ENCODE measurements around the gene IGFBP7.

The IGFBP7 gene

GRCh38 chr4:57099363-57099762, 10.8 kb downstream of the IGFBP7 start:
- TF ChIP-seq Cebpa-rat (IDR thresholded peaks at IDR 0.05), result no peak
- H3K9me3 ChIP-seq, result no peaks in the 10 kb centered on the region
- no peaks in the 10 kb centered on the region for H3K27me3 ChIP-seq
- no peak overlapping the region for H3K4me3 ChIP-seq
- H3K36me3 ChIP-seq, result peaks cover 60% of the 10 kb centered on the region
- H3K4me2 ChIP-seq, result no peak overlapping the region
- H3K9ac ChIP-seq, result no peak overlapping the region
- H4K20me1 ChIP-seq, result peaks cover 100% of the 10 kb centered on the region
- H3K27ac ChIP-seq, result no peak overlapping the region
- peaks cover 27% of the 10 kb centered on the region for H3K4me1 ChIP-seq

- H4K20me1 ChIP-seq, result peaks cover 100% of the 10 kb centered on the region
- no peak overlapping the region for H3K4me3 ChIP-seq
- H3K27ac ChIP-seq, result no peak overlapping the region; the same call in 1 of the 2 replicates
- no peak for TF ChIP-seq Cebpa-rat (IDR thresholded peaks at IDR 0.05)
- peaks cover 61% of the 10 kb centered on the region for H3K36me3 ChIP-seq
- H3K4me1 ChIP-seq, result peaks cover 23% of the 10 kb centered on the region
- no peaks in the 10 kb centered on the region for H3K9me3 ChIP-seq
- H3K4me2 ChIP-seq, result no peak overlapping the region
- no peak overlapping the region for H3K9ac ChIP-seq
- no peaks in the 10 kb centered on the region for H3K27me3 ChIP-seq
Observed at GRCh38 chr4:57098941-57099340, 11.2 kb downstream of the IGFBP7 start.

- Histone ChIP-seq H3K27ac (no peak overlapping the region; the same call in 1 of the 2 replicates), H3K27me3 (no peaks in the 10 kb centered on the region), H3K9ac (no peak overlapping the region), H3K4me1 (peaks cover 18% of the 10 kb centered on the region; the same call in 1 of the 2 replicates), H3K36me3 (peaks cover 61% of the 10 kb centered on the region), H4K20me1 (peaks cover 100% of the 10 kb centered on the region), H3K9me3 (no peaks in the 10 kb centered on the region), H3K4me2 (no peak overlapping the region), H3K4me3 (no peak overlapping the region)
- TF ChIP-seq Cebpa-rat (IDR thresholded peaks at IDR 0.05), result no peak
Observed at GRCh38 chr4:57098415-57098814, 11.8 kb downstream of the IGFBP7 start.

GRCh38 chr4:57097711-57098110, 12.5 kb downstream of the IGFBP7 start:
- Histone ChIP-seq H3K9me3 (no peaks in the 10 kb centered on the region), H3K27me3 (no peaks in the 10 kb centered on the region), H3K9ac (no peak overlapping the region), H3K4me2 (no peak overlapping the region), H3K27ac (no peak overlapping the region), H3K4me3 (no peak overlapping the region), H3K4me1 (peaks cover 11% of the 10 kb centered on the region; the same call in 1 of the 2 replicates), H3K36me3 (peaks cover 61% of the 10 kb centered on the region), H4K20me1 (peaks cover 99% of the 10 kb centered on the region)
- TF ChIP-seq Cebpa-rat (IDR thresholded peaks at IDR 0.05), result no peak

GRCh38 chr4:57095956-57096355, 14.2 kb downstream of the IGFBP7 start:
- peaks cover 96% of the 10 kb centered on the region for H4K20me1 ChIP-seq
- no peak for TF ChIP-seq Cebpa-rat (IDR thresholded peaks at IDR 0.05)
- no peak overlapping the region for H3K4me2 ChIP-seq
- no peaks in the 10 kb centered on the region for H3K27me3 ChIP-seq
- H3K36me3 ChIP-seq, result peaks cover 69% of the 10 kb centered on the region
- H3K9me3 ChIP-seq, result no peaks in the 10 kb centered on the region
- no peak overlapping the region for H3K9ac ChIP-seq
- no peak overlapping the region for H3K27ac ChIP-seq
- no peaks in the 10 kb centered on the region for H3K4me1 ChIP-seq
- H3K4me3 ChIP-seq, result no peak overlapping the region

GRCh38 chr4:57095245-57095644, 14.9 kb downstream of the IGFBP7 start:
- Histone ChIP-seq H3K4me2 (no peak overlapping the region), H3K36me3 (peaks cover 73% of the 10 kb centered on the region), H3K9ac (no peak overlapping the region), H3K4me1 (peaks cover 4% of the 10 kb centered on the region; the same call in 1 of the 2 replicates), H3K4me3 (no peak overlapping the region), H4K20me1 (peaks cover 96% of the 10 kb centered on the region), H3K27ac (no peak overlapping the region), H3K27me3 (no peaks in the 10 kb centered on the region), H3K9me3 (no peaks in the 10 kb centered on the region)
- TF ChIP-seq Cebpa-rat (IDR thresholded peaks at IDR 0.05), result no peak

GRCh38 chr4:57094832-57095223, 15.4 kb downstream of the IGFBP7 start:
- Histone ChIP-seq H3K27me3 (no peaks in the 10 kb centered on the region), H3K9me3 (no peaks in the 10 kb centered on the region), H3K9ac (no peak overlapping the region), H3K4me1 (peaks cover 6% of the 10 kb centered on the region; the same call in 1 of the 2 replicates), H3K36me3 (peaks cover 73% of the 10 kb centered on the region), H3K4me2 (no peak overlapping the region), H3K4me3 (no peak overlapping the region), H3K27ac (no peak overlapping the region), H4K20me1 (peaks cover 96% of the 10 kb centered on the region)
- no peak for TF ChIP-seq Cebpa-rat (IDR thresholded peaks at IDR 0.05)

- H3K27me3 ChIP-seq, result no peaks in the 10 kb centered on the region
- no peak overlapping the region for H3K27ac ChIP-seq
- H3K4me1 ChIP-seq, result peaks cover 11% of the 10 kb centered on the region; the same call in 1 of the 2 replicates
- no peak overlapping the region for H3K4me2 ChIP-seq
- TF ChIP-seq Cebpa-rat (IDR thresholded peaks at IDR 0.05), result no peak
- peaks cover 95% of the 10 kb centered on the region for H4K20me1 ChIP-seq
- peaks cover 76% of the 10 kb centered on the region for H3K36me3 ChIP-seq
- no peak overlapping the region for H3K9ac ChIP-seq
- no peak overlapping the region for H3K4me3 ChIP-seq
- no peaks in the 10 kb centered on the region for H3K9me3 ChIP-seq
Observed at GRCh38 chr4:57093845-57094831, 16.0 kb downstream of the IGFBP7 start.

GRCh38 chr4:57091657-57092162, 18.5 kb downstream of the IGFBP7 start:
- H3K4me1 ChIP-seq, result peaks cover 11% of the 10 kb centered on the region; the same call in 1 of the 2 replicates
- no peaks in the 10 kb centered on the region for H3K27me3 ChIP-seq
- no peak overlapping the region for H3K4me3 ChIP-seq
- H3K4me2 ChIP-seq, result no peak overlapping the region
- H3K9ac ChIP-seq, result no peak overlapping the region
- H3K36me3 ChIP-seq, result peaks cover 81% of the 10 kb centered on the region
- no peaks in the 10 kb centered on the region for H3K9me3 ChIP-seq
- no peak overlapping the region for H3K27ac ChIP-seq
- peaks cover 70% of the 10 kb centered on the region for H4K20me1 ChIP-seq
- no peak for TF ChIP-seq Cebpa-rat (IDR thresholded peaks at IDR 0.05)

GRCh38 chr4:57090079-57090478, 20.1 kb downstream of the IGFBP7 start:
- Histone ChIP-seq H3K27ac (no peak overlapping the region), H3K27me3 (no peaks in the 10 kb centered on the region), H3K4me1 (peaks cover 11% of the 10 kb centered on the region; the same call in 1 of the 2 replicates), H3K4me2 (no peak overlapping the region), H4K20me1 (peaks cover 54% of the 10 kb centered on the region), H3K4me3 (no peak overlapping the region), H3K9me3 (no peaks in the 10 kb centered on the region), H3K9ac (no peak overlapping the region), H3K36me3 (peaks cover 76% of the 10 kb centered on the region)
- no peak for TF ChIP-seq Cebpa-rat (IDR thresholded peaks at IDR 0.05)
